Body of pancreas (tissue), 4 donors: ENCODE data around the gene SNX5.

ENCODE experiments used
- POLR2A ChIP-seq, 3 donors: fragments of 450-650 bp; IDR thresholded peaks; one replicate each; pipeline ENCODE4 v1.6.1; 2016; ENCODE audit warnings: antibody characterized with exemption in 3 of 3, mild to moderate bottlenecking in 2 of 3
- TF ChIP-seq, protein P1 (sequence below), 7 experiments: fragments of 450-650 bp in 4 of 7; fragments of 200-600 bp in 3 of 7; sonication (generic) in 3 of 7; IDR thresholded peaks; one replicate each; pipeline ENCODE4 v1.5.1; 2016 to 2019; ENCODE audit warnings: antibody characterized with exemption in 7 of 7

DNA sequence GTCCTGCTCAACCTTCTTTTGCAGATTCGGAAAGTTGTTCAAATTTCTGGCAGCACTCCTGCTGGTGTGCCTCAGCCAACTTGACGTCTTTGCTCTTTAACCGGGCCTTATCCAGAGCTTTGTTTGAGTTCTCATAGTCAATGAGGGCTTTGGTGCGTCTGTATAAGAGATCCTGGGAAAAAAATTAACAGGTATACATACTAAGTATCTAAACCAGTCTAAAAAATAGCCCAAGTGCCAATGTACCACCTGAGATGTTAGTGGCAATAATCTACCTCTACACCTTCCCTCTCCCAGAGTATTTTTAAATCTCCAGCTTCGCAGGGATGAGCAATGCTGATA lies 21.1 kb downstream of the SNX5 start:
- TF ChIP-seq, protein P1, sequence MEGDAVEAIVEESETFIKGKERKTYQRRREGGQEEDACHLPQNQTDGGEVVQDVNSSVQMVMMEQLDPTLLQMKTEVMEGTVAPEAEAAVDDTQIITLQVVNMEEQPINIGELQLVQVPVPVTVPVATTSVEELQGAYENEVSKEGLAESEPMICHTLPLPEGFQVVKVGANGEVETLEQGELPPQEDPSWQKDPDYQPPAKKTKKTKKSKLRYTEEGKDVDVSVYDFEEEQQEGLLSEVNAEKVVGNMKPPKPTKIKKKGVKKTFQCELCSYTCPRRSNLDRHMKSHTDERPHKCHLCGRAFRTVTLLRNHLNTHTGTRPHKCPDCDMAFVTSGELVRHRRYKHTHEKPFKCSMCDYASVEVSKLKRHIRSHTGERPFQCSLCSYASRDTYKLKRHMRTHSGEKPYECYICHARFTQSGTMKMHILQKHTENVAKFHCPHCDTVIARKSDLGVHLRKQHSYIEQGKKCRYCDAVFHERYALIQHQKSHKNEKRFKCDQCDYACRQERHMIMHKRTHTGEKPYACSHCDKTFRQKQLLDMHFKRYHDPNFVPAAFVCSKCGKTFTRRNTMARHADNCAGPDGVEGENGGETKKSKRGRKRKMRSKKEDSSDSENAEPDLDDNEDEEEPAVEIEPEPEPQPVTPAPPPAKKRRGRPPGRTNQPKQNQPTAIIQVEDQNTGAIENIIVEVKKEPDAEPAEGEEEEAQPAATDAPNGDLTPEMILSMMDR (IDR thresholded peaks at IDR 0.05), result no peak
- no peak for TF ChIP-seq POLR2A (IDR thresholded peaks at IDR 0.05)
